ENCODE data around the gene C13orf46.

DNA sequence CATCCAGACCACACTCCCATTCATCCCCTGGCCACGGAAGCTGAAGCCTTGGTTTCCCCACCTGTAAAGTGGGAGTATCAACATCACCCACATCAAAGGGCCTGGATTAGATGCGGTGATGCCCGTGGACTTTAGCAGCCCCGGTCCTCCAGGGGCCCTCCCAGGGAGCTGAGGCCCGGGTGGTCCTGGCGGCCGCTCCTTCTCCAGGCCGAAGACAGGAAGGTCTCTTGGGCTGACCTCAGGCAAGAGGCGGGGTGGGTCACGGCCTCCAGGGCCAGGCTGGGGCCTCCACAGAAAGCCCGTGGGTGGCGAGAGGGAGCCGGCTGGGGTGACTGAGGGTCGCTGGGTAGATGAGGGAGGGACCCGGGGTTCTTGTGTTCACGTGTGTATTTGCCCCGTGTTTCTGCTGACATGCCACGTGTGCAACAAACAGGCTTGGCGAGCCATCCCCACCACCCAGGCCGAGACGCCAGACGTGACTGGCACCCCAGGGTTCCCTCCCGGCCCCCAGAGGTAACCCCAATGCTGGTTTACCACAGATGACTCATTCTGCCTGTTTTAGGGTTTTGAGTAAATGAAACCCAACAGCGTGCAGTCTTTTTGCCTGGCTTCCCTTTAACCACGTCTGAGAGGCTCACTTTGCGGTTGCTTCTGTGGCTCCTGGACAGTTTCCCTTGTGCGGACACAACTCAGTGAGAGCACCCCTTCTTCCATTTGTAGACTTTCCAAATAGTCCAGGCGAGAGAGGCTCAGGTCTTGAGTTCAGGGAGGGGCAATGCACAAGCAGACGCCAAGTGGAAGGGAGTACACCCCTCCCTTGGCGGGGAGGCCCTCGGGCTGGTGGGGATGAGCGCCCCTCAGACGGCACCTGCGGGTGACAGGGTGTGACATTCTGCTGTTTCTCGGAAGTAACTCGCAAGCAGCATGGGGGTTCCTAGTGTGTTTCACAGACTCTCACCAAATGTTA is 42.9 kb downstream of the C13orf46 start:
- no peak for TF ChIP-seq EZH2 (IDR thresholded peaks at IDR 0.05; ENCODE audit: insufficient read depth, poor library complexity, severe bottlenecking)
- no peak for TF ChIP-seq EZH2phosphoT487 (IDR thresholded peaks at IDR 0.05; ENCODE audit: insufficient read depth, low read depth)
